Stomach (tissue), 4 donors: ENCODE measurements around the gene HLTF.

Source experiments
- CTCF ChIP-seq, 7 experiments: fragments of 450-650 bp in 4 of 7; fragments of 200-600 bp in 3 of 7; sonication (generic) in 3 of 7; IDR thresholded peaks; one replicate each; pipeline ENCODE4 v1.5.1; 2016 to 2019; ENCODE audit warnings: antibody characterized with exemption in 7 of 7, control low read depth in 2 of 7, mild to moderate bottlenecking in 1 of 7
- POLR2A ChIP-seq, 4 donors: fragments of 450-650 bp; IDR thresholded peaks; one replicate each; pipeline ENCODE4 v1.6.1; 2016; ENCODE audit warnings: antibody characterized with exemption in 4 of 4, control low read depth in 2 of 4, mild to moderate bottlenecking in 1 of 4, moderate library complexity in 1 of 4
- POLR2AphosphoS5 ChIP-seq, 3 donors: sonication (generic); formaldehyde crosslinking; IDR thresholded peaks; one replicate each; pipeline ENCODE4 v1.6.1; 2016; ENCODE audit warnings: antibody characterized with exemption in 3 of 3

GRCh38 chr3:149101154-149101553 is 14.8 kb upstream of the HLTF start:
- TF ChIP-seq POLR2A (IDR thresholded peaks at IDR 0.05) (no peak), CTCF (IDR thresholded peaks at IDR 0.05) (no peak), POLR2AphosphoS5 (IDR thresholded peaks at IDR 0.05) (no peak)
